Right lung (tissue), 10 donors: ENCODE measurements around the gene HIC1. TPM values are rescaled to one million over a fixed set of nuclear protein-coding genes. Genes with fewer than 3 reads are reported as not detected.
"Not testable (repeated sequence)": the region's sequence is repeated elsewhere in the genome, so short reads cannot be mapped to it uniquely, and the experiment has no call there.

Source experiments
- DNase-seq, 2 donors: peaks; one replicate each; pipeline ENCODE4 v3.0.0-alpha.2; 2013
- long read RNA-seq, 8 donors: transcript quantifications; one replicate each; lab custom pipeline, GENCODE V29; 2026
- polyA plus RNA-seq, 5 donors: library from polyadenylated mRNA; unstranded; fragments of 120-200 nt; gene quantifications; one replicate each; pipeline versions ENCODE4 v1.2.1 to v1.2.3, GENCODE V29; 2013; ENCODE audit warnings: inconsistent platforms in 1 of 5, low replicate concordance in 1 of 5; ENCODE audit not compliant: insufficient read length in 5 of 5, insufficient read depth in 1 of 5

Gene HIC1
- polyA plus RNA-seq = 10 to 100 TPM; 15.1 to 51.9 (median 24.4) TPM
- long read RNA-seq, donor 1, transcript HIC1-205 (2 exons, 1,134 nt) = major isoform, 27 of 34 reads
- long read RNA-seq, donor 1, transcript HIC1-206 (1 exons, 725 nt) = minor isoform, 5 of 34 reads
- long read RNA-seq, donor 1, partial matches to known transcripts = 0 of 34 reads
- long read RNA-seq, donor 1, other reads (novel, unspliced or antisense) = 0 of 34 reads
- long read RNA-seq, donor 2, transcript HIC1-205 (2 exons, 1,134 nt) = major isoform, 18 of 20 reads
- long read RNA-seq, donor 2, partial matches to known transcripts = 0 of 20 reads
- long read RNA-seq, donor 2, other reads (novel, unspliced or antisense) = 0 of 20 reads
- long read RNA-seq, donor 3, transcript HIC1-205 (2 exons, 1,134 nt) = major isoform, 15 of 21 reads
- long read RNA-seq, donor 3, transcript HIC1-206 (1 exons, 725 nt) = minor isoform, 6 of 21 reads
- long read RNA-seq, donor 3, partial matches to known transcripts = 0 of 21 reads
- long read RNA-seq, donor 3, other reads (novel, unspliced or antisense) = 0 of 21 reads
- long read RNA-seq, donor 4, transcript HIC1-206 (1 exons, 725 nt) = minor isoform, 6 of 55 reads
- long read RNA-seq, donor 4, transcript HIC1-205 (2 exons, 1,134 nt) = major isoform, 25 of 55 reads
- long read RNA-seq, donor 4, partial matches to known transcripts = 13 of 55 reads
- long read RNA-seq, donor 4, other reads (novel, unspliced or antisense) = 9 of 55 reads
- long read RNA-seq, donor 5, transcript HIC1-205 (2 exons, 1,134 nt) = major isoform, 22 of 26 reads
- long read RNA-seq, donor 5, partial matches to known transcripts = 0 of 26 reads
- long read RNA-seq, donor 5, other reads (novel, unspliced or antisense) = 0 of 26 reads
- long read RNA-seq, donor 6, transcript HIC1-205 (2 exons, 1,134 nt) = major isoform, 31 of 34 reads
- long read RNA-seq, donor 6, partial matches to known transcripts = 0 of 34 reads
- long read RNA-seq, donor 6, other reads (novel, unspliced or antisense) = 0 of 34 reads
- long read RNA-seq, donor 7, transcript HIC1-205 (2 exons, 1,134 nt) = major isoform, 42 of 44 reads
- long read RNA-seq, donor 7, partial matches to known transcripts = 0 of 44 reads
- long read RNA-seq, donor 7, other reads (novel, unspliced or antisense) = 0 of 44 reads
- long read RNA-seq, donor 8, transcript HIC1-205 (2 exons, 1,134 nt) = major isoform, 6 of 10 reads
- long read RNA-seq, donor 8, partial matches to known transcripts = 0 of 10 reads
- long read RNA-seq, donor 8, other reads (novel, unspliced or antisense) = 0 of 10 reads

- peak in 1 of 2 donors; percentile 81 for DNase-seq
These were observed at the start of gene HIC1 for GRCh38 chr17:2054512-2055291. TSS of gene HIC1 (plus strand) at chr17:2055103. CDS start at chr17:2056691, 1,588 bp downstream.

GRCh38 chr17:2008332-2009126 is 46.4 kb upstream of the HIC1 start:
- DNase-seq = no peak

GRCh38 chr17:2009737-2010136 is 45.2 kb upstream of the HIC1 start:
- no peak for DNase-seq

GRCh38 chr17:2011411-2012371 is 43.2 kb upstream of the HIC1 start:
- DNase-seq = no peak

GRCh38 chr17:2012499-2012898 is 42.4 kb upstream of the HIC1 start:
- DNase-seq = no peak

- DNase-seq = not testable (repeated sequence)
These were observed 41.5 kb upstream of the HIC1 start for GRCh38 chr17:2013220-2013993.

- no peak for DNase-seq
These were observed 40.9 kb upstream of the HIC1 start for GRCh38 chr17:2013994-2014317.

- DNase-seq = no peak
These were observed 39.6 kb upstream of the HIC1 start for GRCh38 chr17:2015314-2015713.

GRCh38 chr17:2016494-2016893 is 38.4 kb upstream of the HIC1 start:
- DNase-seq = no peak

GRCh38 chr17:2017274-2017941 is 37.5 kb upstream of the HIC1 start:
- DNase-seq = no peak

- no peak for DNase-seq
These were observed 36.0 kb upstream of the HIC1 start for GRCh38 chr17:2018716-2019510.

GRCh38 chr17:2019723-2020122 is 35.2 kb upstream of the HIC1 start:
- no peak for DNase-seq

- DNase-seq = no peak
These were observed 34.2 kb upstream of the HIC1 start for GRCh38 chr17:2020721-2021120.

- DNase-seq = no peak
These were observed 32.2 kb upstream of the HIC1 start for GRCh38 chr17:2022647-2023240.

GRCh38 chr17:2023256-2023655 is 31.6 kb upstream of the HIC1 start:
- DNase-seq = no peak
